Stimulated activated CD4-positive, alpha-beta T cell treated with anti-CD3 and anti-CD28 coated beads, Interleukin-2, amount 100 ng/mL, for 4 hours (primary cell): ENCODE results near the gene DDX24.
"Not testable (repeated sequence)": the region's sequence is repeated elsewhere in the genome, so short reads cannot be mapped to it uniquely, and the experiment has no call there.

Source experiments
- DNase-seq: peaks from one replicate; pipeline ENCODE4 v3.0.0-alpha.2; 2020; ENCODE audit warnings: low read depth

The DDX24 gene

GRCh38 chr14:94079891-94080620 lies 946 bp downstream of the DDX24 start:
- DNase-seq, result no peak

- no peak for DNase-seq
Measured at GRCh38 chr14:94077823-94078222, 3.2 kb downstream of the DDX24 start.

- DNase-seq, result no peak
Measured at GRCh38 chr14:94077111-94077821, 3.7 kb downstream of the DDX24 start.

GRCh38 chr14:94075008-94075407 lies 6.0 kb downstream of the DDX24 start:
- no peak for DNase-seq

- no peak for DNase-seq
Measured at GRCh38 chr14:94074534-94074933, 6.5 kb downstream of the DDX24 start.

GRCh38 chr14:94072076-94072475 lies 8.9 kb downstream of the DDX24 start:
- not testable (repeated sequence) for DNase-seq

GRCh38 chr14:94066089-94066676 lies 14.8 kb downstream of the DDX24 start:
- no peak for DNase-seq

- no peak for DNase-seq
Measured at GRCh38 chr14:94062344-94062940, 18.6 kb downstream of the DDX24 start.

GRCh38 chr14:94059998-94060397 lies 21.0 kb downstream of the DDX24 start:
- no peak for DNase-seq

- no peak for DNase-seq
Measured at GRCh38 chr14:94058674-94059138, 22.3 kb downstream of the DDX24 start.

GRCh38 chr14:94058128-94058673 lies 22.8 kb downstream of the DDX24 start:
- DNase-seq, result no peak

GRCh38 chr14:94056579-94057308 lies 24.3 kb downstream of the DDX24 start:
- no peak for DNase-seq

GRCh38 chr14:94054936-94055335 lies 26.1 kb downstream of the DDX24 start:
- DNase-seq, result no peak

- DNase-seq, result no peak
Measured at GRCh38 chr14:94054401-94054800, 26.6 kb downstream of the DDX24 start.

- DNase-seq, result no peak
Measured at GRCh38 chr14:94052662-94053061, 28.3 kb downstream of the DDX24 start.

GRCh38 chr14:94052199-94052598 lies 28.8 kb downstream of the DDX24 start:
- DNase-seq, result no peak

GRCh38 chr14:94051779-94052178 lies 29.2 kb downstream of the DDX24 start:
- no peak for DNase-seq

GRCh38 chr14:94051115-94051514 lies 29.9 kb downstream of the DDX24 start:
- DNase-seq, result no peak

GRCh38 chr14:94050231-94050880 lies 30.6 kb downstream of the DDX24 start:
- DNase-seq, result no peak

GRCh38 chr14:94049625-94050023 lies 31.4 kb downstream of the DDX24 start:
- no peak for DNase-seq
